ENCODE data around the gene CD70.
"Not testable (repeated sequence)": the region's sequence is repeated elsewhere in the genome, so short reads cannot be mapped to it uniquely, and the experiment has no call there.

Gene CD70

DNA sequence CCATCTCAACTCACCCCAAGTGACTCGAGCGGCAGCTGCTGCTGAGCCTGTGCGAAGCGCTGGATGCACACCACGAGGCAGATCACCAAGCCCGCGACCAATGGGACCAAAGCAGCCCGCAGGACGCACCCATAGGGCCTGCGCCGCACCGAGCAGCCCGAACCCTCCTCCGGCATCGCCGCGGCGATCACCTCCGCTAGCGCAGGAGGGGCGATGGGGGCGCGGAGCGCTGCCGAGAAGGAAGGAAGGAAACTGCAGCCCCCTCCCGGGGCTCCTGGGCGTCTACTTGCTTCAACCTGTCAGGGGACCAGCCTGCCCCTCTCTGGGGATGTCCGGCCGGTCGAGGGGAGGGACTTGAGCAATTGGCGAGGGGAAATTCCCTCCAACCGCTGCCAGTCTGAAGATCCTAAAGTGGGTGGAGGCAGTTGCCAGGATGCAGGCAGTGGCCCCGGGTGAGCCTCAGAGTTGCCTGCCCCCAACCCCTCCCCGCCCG lies at the start of gene CD70:
Gene CD70 (minus strand): TSS at position 324 of the 493 bp plus-strand sequence. CDS start 148 bp downstream, at position 176.
- peak; percentile 71 for DNase-seq

GRCh38 chr19:6640333-6640732 lies 49.4 kb upstream of the CD70 start:
- DNase-seq = not testable (repeated sequence)

- peak; percentile 90 for DNase-seq
Measured at GRCh38 chr19:6639439-6639838, 48.5 kb upstream of the CD70 start.

- not testable (repeated sequence) for DNase-seq
Measured at GRCh38 chr19:6633456-6633813, 42.5 kb upstream of the CD70 start.

DNA sequence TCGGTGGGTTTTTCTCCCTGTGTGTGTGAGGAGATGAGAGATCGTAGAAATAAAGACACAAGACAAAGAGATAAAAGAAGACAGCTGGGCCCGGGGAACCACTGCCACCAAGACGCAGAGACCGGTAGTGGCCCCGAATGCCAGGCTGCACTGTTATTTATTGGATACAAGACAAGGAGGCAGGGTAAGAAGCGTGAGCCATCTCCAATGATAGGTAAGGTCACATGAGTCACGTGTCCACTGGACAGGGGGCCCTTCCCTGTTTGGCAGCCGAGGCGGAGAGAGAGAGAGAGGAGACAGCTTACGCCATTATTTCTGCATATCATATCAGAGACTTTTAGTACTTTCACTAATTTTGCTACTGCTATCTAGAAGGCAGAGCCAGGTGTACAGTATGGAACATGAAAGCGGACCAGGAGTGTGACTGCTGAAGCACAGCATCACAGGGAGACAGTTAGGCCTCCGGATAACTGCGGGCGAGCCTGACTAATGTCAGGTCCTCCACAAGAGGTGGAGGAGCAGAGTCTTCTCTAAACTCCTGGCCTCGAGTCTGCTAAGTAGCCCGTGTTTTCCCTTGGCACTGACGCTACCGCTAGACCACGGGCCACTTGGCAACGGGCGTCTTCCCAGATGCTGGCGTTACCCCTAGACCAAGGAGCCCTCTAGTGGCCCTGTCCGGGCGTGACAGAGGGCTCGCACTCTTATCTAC lies 42.0 kb upstream of the CD70 start:
- DNase-seq = peak; percentile 87

- peak; percentile 84 for DNase-seq
Measured at GRCh38 chr19:6632002-6632621, 41.2 kb upstream of the CD70 start.

DNA sequence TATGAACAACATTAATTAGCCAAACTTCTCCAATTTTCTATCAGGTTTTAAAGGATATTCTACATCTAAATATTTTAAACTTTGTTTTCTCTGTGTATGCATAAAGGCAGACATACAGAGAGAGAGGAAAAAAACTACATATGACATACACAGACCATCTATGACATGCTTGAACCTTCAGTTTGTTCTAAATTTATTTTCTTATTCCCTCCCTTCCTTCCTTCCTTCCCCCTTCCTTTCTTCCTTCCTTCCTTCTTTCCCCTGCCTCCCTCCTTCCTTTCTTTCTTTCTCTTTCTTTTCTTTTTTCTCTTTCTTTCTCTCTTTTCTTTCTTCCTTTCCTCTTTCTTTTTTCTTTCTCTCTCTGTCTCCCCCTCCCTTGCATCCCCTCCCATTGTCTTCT lies 35.8 kb upstream of the CD70 start:
- DNase-seq = no peak

DNA sequence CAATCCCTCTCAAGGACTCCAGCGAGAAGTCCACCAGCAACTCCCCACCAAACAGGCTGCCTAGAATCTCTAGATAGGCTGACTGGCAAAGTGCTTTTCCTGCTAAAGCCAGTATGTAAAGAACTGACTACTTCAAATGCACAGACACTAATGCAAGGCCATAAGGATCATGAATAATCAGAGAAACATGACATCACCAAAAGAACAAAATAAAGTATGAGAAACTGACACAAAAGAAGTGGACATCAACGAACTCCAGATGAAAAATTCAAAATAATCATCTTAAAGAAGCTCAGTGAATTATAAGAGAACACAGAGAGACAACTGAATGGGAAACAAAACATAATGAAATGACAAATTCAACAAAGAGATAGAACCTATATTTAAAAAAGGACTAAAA lies 26.4 kb upstream of the CD70 start:
- DNase-seq = no peak

- DNase-seq = no peak
Measured at GRCh38 chr19:6616011-6616410, 25.1 kb upstream of the CD70 start.

- peak; percentile 92 for DNase-seq
Measured at GRCh38 chr19:6613711-6614110, 22.8 kb upstream of the CD70 start.

GRCh38 chr19:6610934-6611852 lies 20.2 kb upstream of the CD70 start:
- DNase-seq = no peak

DNA sequence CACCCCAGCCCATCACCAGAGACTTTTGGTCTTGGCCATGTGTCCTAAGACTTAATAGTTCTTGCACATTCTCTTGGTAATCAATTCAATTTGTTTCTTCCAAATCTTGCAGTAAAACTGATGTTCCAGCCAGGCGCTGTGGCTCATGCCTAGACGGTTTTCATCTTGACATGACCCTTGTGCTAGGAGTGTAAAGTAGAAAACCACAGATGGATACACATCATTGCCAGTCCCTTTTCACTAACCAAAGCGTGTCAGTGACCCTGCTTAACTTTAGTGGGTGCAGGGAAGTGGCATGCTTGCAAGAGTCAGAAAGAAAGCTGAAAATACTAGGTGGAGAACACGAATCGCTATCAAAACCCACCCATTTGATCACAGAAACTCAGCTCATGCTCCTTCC lies 18.0 kb upstream of the CD70 start:
- no peak for DNase-seq

GRCh38 chr19:6608146-6608545 lies 17.2 kb upstream of the CD70 start:
- not testable (repeated sequence) for DNase-seq

- not testable (repeated sequence) for DNase-seq
Measured at GRCh38 chr19:6606276-6607070, 15.5 kb upstream of the CD70 start.

- no peak for DNase-seq
Measured at GRCh38 chr19:6604906-6605305, 14.0 kb upstream of the CD70 start.

DNA sequence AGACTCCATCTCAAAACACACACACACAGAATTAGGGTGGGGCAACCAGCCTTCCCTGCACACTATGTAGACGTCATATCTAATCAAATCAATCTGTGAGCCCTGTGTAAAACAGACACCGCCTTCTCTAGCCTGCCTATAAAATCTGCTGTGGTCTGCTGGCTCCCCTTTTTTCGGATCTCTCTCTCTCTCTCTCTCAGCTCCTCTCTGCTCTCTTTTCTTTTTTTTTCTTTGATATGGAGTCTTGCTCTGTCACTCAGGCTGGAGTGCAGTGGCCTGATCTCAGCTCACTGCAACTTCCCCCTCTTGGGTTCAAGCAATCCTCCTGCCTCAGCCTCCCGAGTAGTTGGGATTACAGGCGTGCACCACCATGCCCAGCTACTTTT lies 11.8 kb upstream of the CD70 start:
- no peak for DNase-seq

GRCh38 chr19:6601537-6602052 lies 10.6 kb upstream of the CD70 start:
- DNase-seq = peak; percentile 40

DNA sequence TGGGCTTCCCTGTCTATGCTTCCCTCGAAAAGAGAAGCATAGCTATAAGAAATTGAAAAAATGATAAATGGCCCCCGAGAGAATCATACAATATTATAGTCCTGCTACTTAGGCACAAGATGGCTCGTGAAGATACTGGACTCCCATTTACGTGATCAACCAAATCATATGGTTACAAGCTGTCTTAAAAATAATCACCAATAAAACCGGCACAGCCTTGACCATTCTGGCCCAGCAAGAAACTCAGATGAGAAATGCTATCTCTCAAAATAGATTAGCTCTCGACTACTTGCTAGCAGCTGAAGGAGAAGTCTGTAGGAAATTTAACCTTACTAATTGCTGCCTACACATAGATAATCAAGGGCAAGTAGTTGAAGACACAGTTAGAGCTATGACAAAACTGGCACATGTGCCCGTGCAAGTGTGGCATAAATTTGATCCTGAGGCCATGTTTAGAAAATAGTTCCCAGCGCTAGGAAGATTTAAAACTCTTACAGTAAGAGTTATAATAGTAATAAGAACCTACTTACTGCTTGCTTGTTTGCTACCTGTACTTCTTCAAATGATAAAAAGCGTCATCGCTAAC lies 10.1 kb upstream of the CD70 start:
- not testable (repeated sequence) for DNase-seq

DNA sequence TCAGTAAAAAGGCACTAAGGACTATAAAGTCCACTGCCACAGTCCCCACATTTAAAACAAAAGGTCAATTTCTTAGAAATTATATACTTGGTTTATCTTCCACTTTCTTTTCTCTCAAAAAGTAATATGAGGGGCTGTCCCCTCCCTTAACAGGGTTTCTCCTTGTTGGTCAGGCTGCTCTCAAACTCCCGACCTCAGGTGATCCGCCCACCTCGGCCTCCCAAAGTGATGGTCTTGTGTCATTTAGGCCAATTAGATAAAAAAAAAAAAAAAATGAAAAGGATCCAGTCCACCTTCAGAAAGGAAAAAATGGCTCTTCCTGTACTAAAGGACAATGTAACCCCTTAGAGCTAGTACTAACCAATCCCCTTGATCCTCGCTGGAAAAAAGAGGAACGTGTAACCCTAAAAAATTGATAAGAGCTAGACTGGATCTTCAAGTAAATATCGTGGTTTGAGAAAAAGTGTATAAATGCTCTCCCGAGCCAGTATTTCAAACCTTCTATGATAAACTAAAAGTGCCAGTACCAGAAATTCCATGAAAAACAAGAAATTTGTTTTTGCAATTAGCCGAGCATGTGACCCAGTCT lies 9.0 kb upstream of the CD70 start:
- no peak for DNase-seq

GRCh38 chr19:6598254-6598892 lies 7.4 kb upstream of the CD70 start:
- DNase-seq = peak; percentile 64
